IPS DF 19.7 (cell line): ENCODE data around the gene LAMC1.

Experiments used
- DNase-seq: peaks from one replicate; pipeline ENCODE4 v3.0.0-alpha.2; 2013; ENCODE audit warnings: low read depth, low spot score

LAMC1 gene

DNA sequence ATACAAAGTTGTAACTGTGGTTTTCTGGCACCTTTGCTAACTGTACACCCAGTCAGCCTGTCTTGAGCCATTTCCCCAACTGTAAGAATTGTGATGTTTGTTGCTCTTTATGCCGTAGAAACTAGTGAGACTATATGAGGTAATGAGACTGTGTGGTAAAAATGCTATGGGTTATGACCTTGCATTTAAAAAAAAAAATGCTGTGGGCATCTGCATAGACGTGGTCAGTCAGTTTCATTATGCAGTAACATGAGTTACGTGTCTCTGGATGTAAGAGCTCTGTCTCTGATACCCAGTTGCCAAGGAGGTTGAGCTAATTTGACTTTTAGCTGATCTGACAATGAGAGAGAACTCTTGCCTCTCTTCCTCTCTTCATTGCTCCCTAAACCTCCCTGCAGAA, 82.2 kb downstream of the LAMC1 start:
- DNase-seq, result no peak

GRCh38 chr1:183106166-183106565, 82.9 kb downstream of the LAMC1 start:
- no peak for DNase-seq

DNA sequence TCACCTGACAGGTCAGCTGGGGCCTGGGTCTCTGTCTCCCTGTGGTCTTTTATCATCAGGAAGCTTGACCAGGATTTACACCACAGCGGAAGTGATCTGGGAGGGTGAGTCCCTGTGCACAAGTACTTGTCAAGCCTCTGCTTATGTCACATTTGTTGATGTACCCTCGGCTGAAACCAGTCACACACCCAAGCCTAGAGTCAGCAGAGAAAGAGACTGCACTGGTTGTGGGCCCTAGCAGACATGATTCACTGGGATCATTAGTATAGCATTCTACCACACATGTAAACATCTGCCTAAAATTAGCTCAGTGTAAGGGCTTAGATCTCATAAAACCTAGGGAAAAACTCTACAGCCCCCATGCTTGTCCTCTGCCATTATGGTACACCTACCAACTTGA, 83.5 kb downstream of the LAMC1 start:
- no peak for DNase-seq

- DNase-seq, result no peak
These were observed 87.2 kb downstream of the LAMC1 start for GRCh38 chr1:183110326-183110880.

DNA sequence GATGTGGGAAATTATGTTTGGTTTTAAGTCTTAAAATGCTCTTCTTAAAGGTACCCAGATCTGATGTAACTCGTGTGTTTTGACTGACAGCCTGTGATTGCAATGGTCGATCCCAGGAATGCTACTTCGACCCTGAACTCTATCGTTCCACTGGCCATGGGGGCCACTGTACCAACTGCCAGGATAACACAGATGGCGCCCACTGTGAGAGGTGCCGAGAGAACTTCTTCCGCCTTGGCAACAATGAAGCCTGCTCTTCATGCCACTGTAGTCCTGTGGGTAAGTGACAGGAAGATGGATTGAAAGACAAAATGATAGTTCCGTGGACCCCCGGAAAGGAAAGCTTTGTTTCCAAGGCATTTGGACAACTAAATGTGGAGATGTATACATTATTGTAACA, 91.2 kb downstream of the LAMC1 start:
- no peak for DNase-seq

- DNase-seq, result no peak
These were observed 93.2 kb downstream of the LAMC1 start for GRCh38 chr1:183116416-183116815.

DNA sequence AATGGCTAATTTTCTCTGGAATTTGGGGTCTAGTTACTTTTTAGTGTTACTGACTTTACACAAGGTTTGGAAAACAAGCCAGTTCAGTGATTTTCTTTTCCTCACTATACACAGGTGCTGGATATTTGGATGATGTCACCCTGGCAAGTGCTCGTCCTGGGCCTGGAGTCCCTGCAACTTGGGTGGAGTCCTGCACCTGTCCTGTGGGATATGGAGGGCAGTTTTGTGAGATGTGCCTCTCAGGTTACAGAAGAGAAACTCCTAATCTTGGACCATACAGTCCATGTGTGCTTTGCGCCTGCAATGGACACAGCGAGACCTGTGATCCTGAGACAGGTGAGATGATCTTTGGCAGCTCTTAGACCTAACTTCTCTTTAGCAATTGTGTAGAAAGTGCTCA, 98.4 kb downstream of the LAMC1 start:
- DNase-seq, result no peak

GRCh38 chr1:183124259-183124658, 101.0 kb downstream of the LAMC1 start:
- DNase-seq, result no peak

GRCh38 chr1:183125279-183125999, 102.2 kb downstream of the LAMC1 start:
- no peak for DNase-seq

DNA sequence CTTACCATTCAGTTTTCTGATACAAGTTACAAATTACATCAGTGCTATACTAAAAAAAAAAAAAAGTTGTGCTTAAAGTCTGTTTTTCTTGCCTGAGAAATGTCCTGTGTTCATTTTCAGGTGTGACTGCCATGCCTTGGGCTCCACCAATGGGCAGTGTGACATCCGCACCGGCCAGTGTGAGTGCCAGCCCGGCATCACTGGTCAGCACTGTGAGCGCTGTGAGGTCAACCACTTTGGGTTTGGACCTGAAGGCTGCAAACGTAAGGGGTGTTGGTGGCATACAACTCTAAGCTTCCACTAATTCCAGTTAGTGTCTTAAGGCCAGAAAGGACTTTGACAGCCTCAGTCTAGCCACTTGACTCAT, 102.8 kb downstream of the LAMC1 start:
- DNase-seq, result no peak

GRCh38 chr1:183126528-183126927, 103.3 kb downstream of the LAMC1 start:
- DNase-seq, result no peak

GRCh38 chr1:183129921-183130690, 106.9 kb downstream of the LAMC1 start:
- DNase-seq, result no peak

- no peak for DNase-seq
These were observed 107.9 kb downstream of the LAMC1 start for GRCh38 chr1:183131166-183131565.

DNA sequence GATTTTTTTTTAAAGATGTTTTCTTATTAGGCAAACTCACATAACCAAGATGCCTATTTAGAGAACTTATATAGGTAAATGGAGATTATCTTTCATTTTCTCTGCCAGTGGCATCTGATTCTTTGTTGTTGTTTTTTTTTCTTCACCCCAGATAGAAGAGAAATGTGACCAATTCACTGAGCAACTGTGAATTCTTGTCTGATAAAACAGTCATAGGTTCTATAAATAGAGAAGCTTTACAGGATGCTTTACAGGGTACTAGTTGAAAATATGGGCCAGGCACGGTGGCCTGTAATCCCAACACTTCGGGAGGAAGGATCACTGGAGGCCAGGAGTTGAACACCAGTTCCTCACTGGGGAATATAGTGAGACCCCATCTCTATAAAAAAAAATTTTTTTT, 112.1 kb downstream of the LAMC1 start:
- DNase-seq, result no peak

DNA sequence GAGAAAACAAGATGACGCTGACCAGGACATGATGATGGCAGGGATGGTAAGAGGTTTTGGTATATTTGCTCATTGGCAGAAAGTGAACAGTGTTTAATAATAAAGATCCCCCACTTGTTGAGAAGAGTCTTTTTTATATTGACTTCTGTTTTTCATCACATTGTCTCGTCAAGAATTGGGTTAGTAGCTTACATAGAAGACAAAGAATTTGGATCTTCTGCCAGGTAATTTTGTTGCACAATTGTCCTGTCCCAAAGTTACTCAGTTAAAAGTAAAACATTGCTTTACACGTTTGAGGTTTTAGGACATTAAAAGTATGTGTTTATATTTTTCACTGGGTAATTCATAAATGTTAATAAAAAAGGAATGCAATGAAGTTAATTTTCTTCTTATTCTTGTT, 114.6 kb downstream of the LAMC1 start:
- DNase-seq, result no peak

GRCh38 chr1:183138301-183138700, 115.1 kb downstream of the LAMC1 start:
- no peak for DNase-seq

GRCh38 chr1:183139281-183139942, 116.2 kb downstream of the LAMC1 start:
- no peak for DNase-seq

DNA sequence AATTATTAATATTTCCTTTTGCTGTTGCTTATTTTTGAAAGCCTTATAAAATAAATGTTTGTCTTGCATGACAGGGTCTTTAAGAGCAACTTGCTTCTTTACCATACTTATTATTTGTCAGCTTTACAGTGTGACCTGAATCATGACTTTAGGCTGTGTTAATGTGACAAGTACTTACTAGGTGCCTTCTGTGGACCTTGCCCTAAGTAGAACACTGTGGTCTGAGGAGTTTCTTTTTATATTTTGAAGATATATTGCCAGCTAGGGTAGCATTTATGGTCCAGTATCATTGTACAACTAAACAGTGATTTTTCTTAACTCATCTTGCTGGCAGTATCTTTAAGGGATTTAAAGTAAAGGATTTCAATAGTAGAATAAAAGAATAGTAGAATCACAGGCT, 117.4 kb downstream of the LAMC1 start:
- no peak for DNase-seq

DNA sequence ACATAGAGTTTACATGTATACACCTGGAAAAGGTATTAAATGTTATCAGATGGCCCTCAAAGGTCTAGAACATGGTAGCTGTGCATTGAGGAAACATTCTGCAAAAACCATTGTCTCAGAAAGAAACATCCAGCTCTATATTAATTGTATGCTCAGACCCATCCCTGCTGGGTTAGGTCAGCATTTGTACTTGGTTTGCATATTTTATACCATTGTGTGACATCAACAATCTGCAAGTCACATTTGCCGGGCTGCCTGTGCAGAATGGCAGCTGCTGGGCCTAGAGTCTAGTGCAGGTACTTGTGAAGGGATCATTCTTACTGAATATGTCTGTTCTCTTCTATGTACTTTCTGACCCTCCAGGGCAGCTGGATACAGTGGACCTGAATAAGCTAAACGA, 119.0 kb downstream of the LAMC1 start:
- no peak for DNase-seq

DNA sequence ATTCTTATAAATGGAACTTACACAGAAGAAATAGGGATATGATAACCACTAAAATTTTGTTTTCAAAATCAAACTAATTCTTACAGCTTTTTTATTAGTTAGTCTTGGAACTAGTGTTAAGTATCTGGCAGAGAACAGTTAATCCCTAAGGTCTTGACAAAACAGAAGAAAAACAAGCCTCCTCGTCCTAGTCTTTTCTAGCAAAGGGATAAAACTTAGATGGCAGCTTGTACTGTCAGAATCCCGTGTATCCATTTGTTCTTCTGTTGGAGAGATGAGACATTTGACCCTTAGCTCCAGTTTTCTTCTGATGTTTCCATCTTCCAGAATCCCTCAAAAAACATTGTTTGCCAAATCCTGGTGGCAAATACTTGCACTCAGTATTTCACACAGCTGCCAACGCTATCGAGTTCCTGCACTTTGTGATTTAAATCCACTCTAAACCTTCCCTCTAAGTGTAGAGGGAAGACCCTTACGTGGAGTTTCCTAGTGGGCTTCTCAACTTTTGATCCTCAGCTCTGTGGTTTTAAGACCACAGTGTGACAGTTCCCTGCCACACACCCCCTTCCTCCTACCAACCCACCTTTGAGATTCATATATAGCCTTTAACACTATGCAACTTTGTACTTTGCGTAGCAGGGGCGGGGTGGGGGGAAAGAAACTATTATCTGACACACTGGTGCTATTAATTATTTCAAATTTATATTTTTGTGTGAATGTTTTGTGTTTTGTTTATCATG, 120.5 kb downstream of the LAMC1 start:
- no peak for DNase-seq

DNA sequence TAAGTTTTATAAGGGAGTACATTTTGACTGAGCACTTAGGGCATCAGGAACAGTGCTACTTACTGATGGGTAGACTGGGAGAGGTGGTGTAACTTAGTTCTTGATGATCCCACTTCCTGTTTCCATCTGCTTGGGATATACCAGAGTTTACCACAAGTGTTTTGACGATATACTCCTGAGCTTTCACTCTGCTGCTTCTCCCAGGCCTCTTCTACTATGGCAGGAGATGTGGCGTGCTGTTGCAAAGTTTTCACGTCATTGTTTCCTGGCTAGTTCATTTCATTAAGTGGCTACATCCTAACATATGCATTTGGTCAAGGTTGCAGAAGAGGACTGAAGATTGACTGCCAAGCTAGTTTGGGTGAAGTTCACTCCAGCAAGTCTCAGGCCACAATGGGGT, 121.5 kb downstream of the LAMC1 start:
- no peak for DNase-seq

GRCh38 chr1:183147735-183148134, 124.5 kb downstream of the LAMC1 start:
- no peak for DNase-seq
